SU-DHL-6 (cell line): ENCODE measurements around the gene GIT2.

Experiments used
- CTCF ChIP-seq: fragments of 200-600 bp; sonication (generic); IDR thresholded peaks from one replicate; pipeline ENCODE4 v1.5.1; 2017; ENCODE audit warnings: antibody characterized with exemption, mild to moderate bottlenecking, low read length, moderate library complexity; ENCODE audit not compliant: insufficient read depth, poor library complexity, severe bottlenecking
- EZH2phosphoT487 ChIP-seq: fragments of 200-600 bp; sonication (generic), shearing (Covaris generic); conservative IDR thresholded peaks from 2 replicates; pipeline ENCODE4 v1.6.1; 2018; ENCODE audit warnings: mild to moderate bottlenecking, antibody characterized with exemption, low read length, moderate library complexity, mixed read lengths

- no peak for TF ChIP-seq CTCF
- no peak for TF ChIP-seq EZH2phosphoT487
Observed at GRCh38 chr12:109981311-109981710, 14.9 kb downstream of the GIT2 start.
